HepG2 (cell line): ENCODE results near the gene ANKRD42. TPM values are rescaled to one million over a fixed set of nuclear protein-coding genes. Genes with fewer than 3 reads are reported as not detected.

Source experiments
- ERF ChIP-seq: IDR thresholded peaks from 2 replicates; pipeline ENCODE4 v1.6.1; 2018; ENCODE audit warnings: missing biosample characterization, missing genetic modification reagents
- LBX2 ChIP-seq: sonication (generic); formaldehyde crosslinking; IDR thresholded peaks from 2 replicates; pipeline ENCODE4 v1.5.0; 2020; ENCODE audit warnings: missing genetic modification reagents, mild to moderate bottlenecking, borderline replicate concordance
- MTA3 ChIP-seq: sonication (generic); formaldehyde crosslinking; IDR thresholded peaks from 2 replicates; pipeline ENCODE4 v1.4.0; 2020; ENCODE audit warnings: missing genetic modification reagents
- REL ChIP-seq: sonication (generic); formaldehyde crosslinking; conservative IDR thresholded peaks from 2 replicates; pipeline ENCODE4 v1.8.0; 2022; ENCODE audit warnings: mild to moderate bottlenecking, missing genetic modification reagents, moderate library complexity
- SIX4 ChIP-seq: sonication (generic); formaldehyde crosslinking; IDR thresholded peaks from 2 replicates; pipeline ENCODE4 v1.4.0; 2020; ENCODE audit warnings: missing genetic modification reagents
- SP4 ChIP-seq: sonication (generic); formaldehyde crosslinking; IDR thresholded peaks from 2 replicates; pipeline ENCODE4 v1.8.1; 2023; ENCODE audit warnings: mild to moderate bottlenecking, missing genetic modification reagents
- STAT6 ChIP-seq: sonication (generic); formaldehyde crosslinking; IDR thresholded peaks from 2 replicates; pipeline ENCODE4 v1.4.0; 2020; ENCODE audit warnings: missing genetic modification reagents, mild to moderate bottlenecking, borderline replicate concordance
- ZNF225 ChIP-seq: sonication (generic); formaldehyde crosslinking; IDR thresholded peaks from 2 replicates; pipeline ENCODE4 v1.4.0; 2020; ENCODE audit warnings: mild to moderate bottlenecking, missing genetic modification reagents
- ZNF577 ChIP-seq: sonication (generic); formaldehyde crosslinking; IDR thresholded peaks from 2 replicates; pipeline ENCODE4 v1.4.0; 2020; ENCODE audit warnings: mild to moderate bottlenecking, low read depth, missing genetic modification reagents, borderline replicate concordance
- polyA plus RNA-seq, 8 experiments: library from polyadenylated mRNA; depleted of rRNA in 3 of 8; stranded (reverse) in 7 of 8; unstranded in 1 of 8; fragments of >200 nt; fragmentation: Illumina TruSeq in 4 of 8; extraction: Trizol in 4 of 8; gene quantifications; 2 replicates each; pipeline versions ENCODE4 v1.2.1 to v1.2.3, GENCODE V29; 2011 to 2016; ENCODE audit warnings: low read depth in 4 of 8, missing spikeins in 1 of 8, mixed read lengths in 1 of 8; ENCODE audit not compliant: insufficient read depth in 1 of 8
- total RNA-seq, 5 experiments: library from RNA; depleted of rRNA; stranded (reverse); fragments of >200 nt; fragmentation: Illumina TruSeq; extraction: Trizol; gene quantifications; 2 replicates each; pipeline ENCODE4 v1.2.3, GENCODE V29; 2016; ENCODE audit warnings: low read depth in 1 of 5
- TF ChIP-seq, protein P1 (sequence below), 2 experiments: fragments of 450-650 bp in 1 of 2; sonication (generic) in 1 of 2; formaldehyde crosslinking in 1 of 2; IDR thresholded peaks; 2 replicates each; pipeline versions ENCODE4 v1.6.1 to v1.8.0; 2016 to 2022; ENCODE audit warnings: antibody characterized with exemption in 1 of 2, mild to moderate bottlenecking in 1 of 2, missing genetic modification reagents in 1 of 2
- TF ChIP-seq, protein P2 (sequence below): sonication (generic); formaldehyde crosslinking; IDR thresholded peaks from 2 replicates; pipeline ENCODE4 v1.4.0; 2020; ENCODE audit warnings: missing genetic modification reagents

The ANKRD42 gene
- total and polyA plus RNA-seq, 2 of the 13 experiments (the other 11 are each of a cell fraction or from before 2014, with no cell fraction given) = 2.2 to 3.7 TPM

- TF ChIP-seq STAT6 (CRISPR knock-in tag) (no peak), LBX2 (CRISPR knock-in tag) (no peak), ERF (CRISPR knock-in tag) (peak; percentile 65; the same call in 1 of the 2 replicates), ZNF225 (CRISPR knock-in tag) (peak; percentile 41; the same call in 1 of the 2 replicates), SIX4 (CRISPR knock-in tag) (peak; percentile 23; the same call in 1 of the 2 replicates), ZNF577 (CRISPR knock-in tag) (no peak), SP4 (CRISPR knock-in tag) (peak; percentile 94), MTA3 (CRISPR knock-in tag) (no peak), REL (CRISPR knock-in tag) (peak; percentile 68; the same call in 1 of the 2 replicates)
- TF ChIP-seq, protein P1, sequence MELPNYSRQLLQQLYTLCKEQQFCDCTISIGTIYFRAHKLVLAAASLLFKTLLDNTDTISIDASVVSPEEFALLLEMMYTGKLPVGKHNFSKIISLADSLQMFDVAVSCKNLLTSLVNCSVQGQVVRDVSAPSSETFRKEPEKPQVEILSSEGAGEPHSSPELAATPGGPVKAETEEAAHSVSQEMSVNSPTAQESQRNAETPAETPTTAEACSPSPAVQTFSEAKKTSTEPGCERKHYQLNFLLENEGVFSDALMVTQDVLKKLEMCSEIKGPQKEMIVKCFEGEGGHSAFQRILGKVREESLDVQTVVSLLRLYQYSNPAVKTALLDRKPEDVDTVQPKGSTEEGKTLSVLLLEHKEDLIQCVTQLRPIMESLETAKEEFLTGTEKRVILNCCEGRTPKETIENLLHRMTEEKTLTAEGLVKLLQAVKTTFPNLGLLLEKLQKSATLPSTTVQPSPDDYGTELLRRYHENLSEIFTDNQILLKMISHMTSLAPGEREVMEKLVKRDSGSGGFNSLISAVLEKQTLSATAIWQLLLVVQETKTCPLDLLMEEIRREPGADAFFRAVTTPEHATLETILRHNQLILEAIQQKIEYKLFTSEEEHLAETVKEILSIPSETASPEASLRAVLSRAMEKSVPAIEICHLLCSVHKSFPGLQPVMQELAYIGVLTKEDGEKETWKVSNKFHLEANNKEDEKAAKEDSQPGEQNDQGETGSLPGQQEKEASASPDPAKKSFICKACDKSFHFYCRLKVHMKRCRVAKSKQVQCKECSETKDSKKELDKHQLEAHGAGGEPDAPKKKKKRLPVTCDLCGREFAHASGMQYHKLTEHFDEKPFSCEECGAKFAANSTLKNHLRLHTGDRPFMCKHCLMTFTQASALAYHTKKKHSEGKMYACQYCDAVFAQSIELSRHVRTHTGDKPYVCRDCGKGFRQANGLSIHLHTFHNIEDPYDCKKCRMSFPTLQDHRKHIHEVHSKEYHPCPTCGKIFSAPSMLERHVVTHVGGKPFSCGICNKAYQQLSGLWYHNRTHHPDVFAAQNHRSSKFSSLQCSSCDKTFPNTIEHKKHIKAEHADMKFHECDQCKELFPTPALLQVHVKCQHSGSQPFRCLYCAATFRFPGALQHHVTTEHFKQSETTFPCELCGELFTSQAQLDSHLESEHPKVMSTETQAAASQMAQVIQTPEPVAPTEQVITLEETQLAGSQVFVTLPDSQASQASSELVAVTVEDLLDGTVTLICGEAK (IDR thresholded peaks at IDR 0.05) = no peak
- TF ChIP-seq, protein P1 (CRISPR knock-in tag; IDR thresholded peaks at IDR 0.05) = no peak
- TF ChIP-seq, protein P2, sequence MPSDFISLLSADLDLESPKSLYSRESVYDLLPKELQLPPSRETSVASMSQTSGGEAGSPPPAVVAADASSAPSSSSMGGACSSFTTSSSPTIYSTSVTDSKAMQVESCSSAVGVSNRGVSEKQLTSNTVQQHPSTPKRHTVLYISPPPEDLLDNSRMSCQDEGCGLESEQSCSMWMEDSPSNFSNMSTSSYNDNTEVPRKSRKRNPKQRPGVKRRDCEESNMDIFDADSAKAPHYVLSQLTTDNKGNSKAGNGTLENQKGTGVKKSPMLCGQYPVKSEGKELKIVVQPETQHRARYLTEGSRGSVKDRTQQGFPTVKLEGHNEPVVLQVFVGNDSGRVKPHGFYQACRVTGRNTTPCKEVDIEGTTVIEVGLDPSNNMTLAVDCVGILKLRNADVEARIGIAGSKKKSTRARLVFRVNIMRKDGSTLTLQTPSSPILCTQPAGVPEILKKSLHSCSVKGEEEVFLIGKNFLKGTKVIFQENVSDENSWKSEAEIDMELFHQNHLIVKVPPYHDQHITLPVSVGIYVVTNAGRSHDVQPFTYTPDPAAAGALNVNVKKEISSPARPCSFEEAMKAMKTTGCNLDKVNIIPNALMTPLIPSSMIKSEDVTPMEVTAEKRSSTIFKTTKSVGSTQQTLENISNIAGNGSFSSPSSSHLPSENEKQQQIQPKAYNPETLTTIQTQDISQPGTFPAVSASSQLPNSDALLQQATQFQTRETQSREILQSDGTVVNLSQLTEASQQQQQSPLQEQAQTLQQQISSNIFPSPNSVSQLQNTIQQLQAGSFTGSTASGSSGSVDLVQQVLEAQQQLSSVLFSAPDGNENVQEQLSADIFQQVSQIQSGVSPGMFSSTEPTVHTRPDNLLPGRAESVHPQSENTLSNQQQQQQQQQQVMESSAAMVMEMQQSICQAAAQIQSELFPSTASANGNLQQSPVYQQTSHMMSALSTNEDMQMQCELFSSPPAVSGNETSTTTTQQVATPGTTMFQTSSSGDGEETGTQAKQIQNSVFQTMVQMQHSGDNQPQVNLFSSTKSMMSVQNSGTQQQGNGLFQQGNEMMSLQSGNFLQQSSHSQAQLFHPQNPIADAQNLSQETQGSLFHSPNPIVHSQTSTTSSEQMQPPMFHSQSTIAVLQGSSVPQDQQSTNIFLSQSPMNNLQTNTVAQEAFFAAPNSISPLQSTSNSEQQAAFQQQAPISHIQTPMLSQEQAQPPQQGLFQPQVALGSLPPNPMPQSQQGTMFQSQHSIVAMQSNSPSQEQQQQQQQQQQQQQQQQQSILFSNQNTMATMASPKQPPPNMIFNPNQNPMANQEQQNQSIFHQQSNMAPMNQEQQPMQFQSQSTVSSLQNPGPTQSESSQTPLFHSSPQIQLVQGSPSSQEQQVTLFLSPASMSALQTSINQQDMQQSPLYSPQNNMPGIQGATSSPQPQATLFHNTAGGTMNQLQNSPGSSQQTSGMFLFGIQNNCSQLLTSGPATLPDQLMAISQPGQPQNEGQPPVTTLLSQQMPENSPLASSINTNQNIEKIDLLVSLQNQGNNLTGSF (CRISPR knock-in tag) = no peak
Observed at GRCh38 chr11:83156996-83157593, 36.4 kb upstream of the ANKRD42 start, which contains the start of gene PCF11 (continued).
